SIG-M5 treated with dmso at 0.1 percent for 504 hours (cell line): Measurements from ENCODE around the gene ANKFY1.
A peak's percentile ranks its signal among the peaks of the same experiment; 100 is the strongest.

ENCODE experiments used
- DNase-seq: peaks from one replicate; lab custom pipeline; 2025; ENCODE audit not compliant: unreplicated experiment; lab: John Stamatoyannopoulos, UW

The ANKFY1 gene

DNA sequence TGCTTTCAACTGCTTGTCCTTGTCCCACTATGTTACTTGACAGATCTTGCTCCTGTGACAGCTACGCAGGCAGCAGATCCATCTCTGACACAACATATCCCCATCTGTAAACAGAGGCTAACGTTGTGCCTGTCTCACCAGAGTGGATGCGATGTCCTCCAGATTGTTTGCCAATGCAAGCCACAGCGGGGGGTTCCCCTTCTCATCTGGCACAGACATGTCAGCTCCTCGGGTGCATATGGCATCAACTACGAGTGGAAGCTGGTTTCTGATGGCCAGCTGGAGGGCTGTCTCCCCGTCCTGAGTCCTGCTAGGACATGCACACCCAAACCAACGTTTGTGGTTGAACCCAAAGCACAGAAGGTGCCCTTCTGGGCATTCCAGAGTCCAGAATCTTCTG, 81.7 kb downstream of the ANKFY1 start:
- DNase-seq, result no peak

DNA sequence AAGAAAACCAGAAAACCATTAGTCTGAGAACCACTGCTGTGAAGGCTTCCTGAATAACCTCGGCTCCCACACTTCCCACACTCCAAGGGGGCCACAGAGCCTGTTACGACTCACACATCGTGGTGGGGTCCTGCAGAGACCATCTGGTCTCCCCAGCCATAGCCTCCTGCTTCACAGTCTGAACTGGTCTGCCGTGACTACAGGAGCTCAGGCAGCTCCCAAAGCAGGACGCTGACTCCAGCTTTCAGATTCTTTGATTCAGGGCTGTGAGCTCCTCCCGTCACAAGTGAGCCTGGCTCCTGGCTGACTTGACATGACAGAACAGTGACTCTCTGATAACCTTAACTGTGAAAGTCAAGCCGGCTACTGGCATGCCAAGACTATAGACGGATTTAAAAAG, 83.0 kb downstream of the ANKFY1 start:
- no peak for DNase-seq

DNA sequence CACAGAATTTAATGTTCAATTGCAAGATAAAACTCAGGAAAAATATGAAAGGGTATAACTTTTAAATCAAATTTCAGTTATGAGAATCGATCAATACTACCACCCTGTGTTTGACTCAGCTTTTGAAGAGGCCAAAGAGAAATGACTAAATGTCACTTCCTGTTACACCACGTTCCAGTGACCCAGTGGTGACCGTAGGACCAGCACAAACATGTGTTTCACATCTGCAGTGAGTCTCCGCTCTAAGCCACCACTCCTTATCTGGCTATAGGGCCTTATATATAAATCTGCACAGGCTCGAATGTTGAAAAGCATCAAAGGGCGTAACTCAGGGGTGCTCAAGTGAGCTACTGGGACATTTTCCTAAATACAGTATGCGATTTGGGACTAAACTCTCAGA, 84.7 kb downstream of the ANKFY1 start:
- no peak for DNase-seq

DNA sequence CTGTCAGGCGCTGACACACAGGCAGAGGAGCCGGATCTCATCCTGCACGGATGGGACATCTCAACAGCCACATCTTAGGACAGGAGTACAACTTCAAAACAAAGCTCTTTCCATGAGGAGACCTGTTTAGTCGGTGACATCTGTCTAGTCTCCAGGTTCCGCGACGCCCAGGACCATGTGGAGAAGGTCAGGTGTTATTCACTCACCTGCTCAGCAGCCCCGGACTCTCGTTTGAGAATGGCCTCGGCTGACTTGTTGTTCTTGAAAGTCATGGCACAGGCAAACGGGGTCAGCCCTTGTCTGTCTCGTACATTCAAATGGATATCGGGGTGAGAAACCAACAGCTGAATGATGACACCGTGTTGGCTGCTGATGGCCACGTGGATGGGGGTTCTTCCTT, 85.1 kb downstream of the ANKFY1 start:
- DNase-seq, result no peak

DNA sequence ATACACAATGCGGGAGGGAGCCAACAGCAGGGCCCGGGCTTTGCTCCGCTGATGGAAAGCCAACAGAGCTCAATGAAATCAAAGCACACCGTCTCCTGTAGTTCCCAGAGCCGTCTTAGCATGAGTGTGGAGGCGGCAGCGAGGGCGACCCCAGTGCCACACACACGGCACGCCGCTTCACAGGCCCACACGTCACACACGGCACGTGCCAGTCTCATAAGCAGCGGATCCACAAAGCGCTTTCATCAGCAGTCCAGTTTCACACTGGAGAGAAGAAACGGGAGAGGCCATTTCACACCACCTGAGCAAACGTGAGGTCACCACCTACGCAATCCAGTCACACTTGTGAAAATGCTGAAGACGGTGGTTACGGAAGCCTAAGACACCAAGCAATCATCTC, 86.0 kb downstream of the ANKFY1 start:
- no peak for DNase-seq

DNA sequence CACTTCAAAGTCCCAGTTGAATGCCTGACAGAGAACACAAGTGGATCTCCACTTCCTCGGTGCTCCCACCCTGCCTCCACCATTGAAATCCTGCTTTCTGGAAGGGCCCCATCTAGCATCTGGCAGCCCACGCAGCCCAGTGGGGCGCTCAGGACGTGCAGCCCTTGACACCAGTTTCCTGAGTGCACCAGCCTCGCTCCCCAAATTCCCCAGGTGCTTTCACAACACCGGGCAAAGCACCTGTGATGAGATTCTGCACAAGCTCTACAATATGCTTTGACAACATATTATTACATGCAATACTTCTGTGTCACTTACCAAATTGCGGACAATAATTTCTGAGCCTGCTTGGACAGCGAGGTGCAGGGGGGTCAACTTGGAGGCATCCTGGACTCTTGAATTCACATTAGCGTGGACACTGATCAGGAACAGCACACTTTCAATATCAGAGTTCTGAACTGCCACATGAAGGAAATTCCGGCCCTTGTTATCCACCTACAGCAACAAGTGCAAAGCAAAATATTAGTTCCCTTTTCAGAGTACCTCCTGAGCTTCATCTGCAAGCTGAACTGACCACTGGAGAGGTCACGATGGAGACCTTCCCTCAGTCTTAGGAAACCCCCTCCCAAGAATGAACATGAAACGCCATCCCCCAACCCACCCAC, 86.8 kb downstream of the ANKFY1 start:
- no peak for DNase-seq

DNA sequence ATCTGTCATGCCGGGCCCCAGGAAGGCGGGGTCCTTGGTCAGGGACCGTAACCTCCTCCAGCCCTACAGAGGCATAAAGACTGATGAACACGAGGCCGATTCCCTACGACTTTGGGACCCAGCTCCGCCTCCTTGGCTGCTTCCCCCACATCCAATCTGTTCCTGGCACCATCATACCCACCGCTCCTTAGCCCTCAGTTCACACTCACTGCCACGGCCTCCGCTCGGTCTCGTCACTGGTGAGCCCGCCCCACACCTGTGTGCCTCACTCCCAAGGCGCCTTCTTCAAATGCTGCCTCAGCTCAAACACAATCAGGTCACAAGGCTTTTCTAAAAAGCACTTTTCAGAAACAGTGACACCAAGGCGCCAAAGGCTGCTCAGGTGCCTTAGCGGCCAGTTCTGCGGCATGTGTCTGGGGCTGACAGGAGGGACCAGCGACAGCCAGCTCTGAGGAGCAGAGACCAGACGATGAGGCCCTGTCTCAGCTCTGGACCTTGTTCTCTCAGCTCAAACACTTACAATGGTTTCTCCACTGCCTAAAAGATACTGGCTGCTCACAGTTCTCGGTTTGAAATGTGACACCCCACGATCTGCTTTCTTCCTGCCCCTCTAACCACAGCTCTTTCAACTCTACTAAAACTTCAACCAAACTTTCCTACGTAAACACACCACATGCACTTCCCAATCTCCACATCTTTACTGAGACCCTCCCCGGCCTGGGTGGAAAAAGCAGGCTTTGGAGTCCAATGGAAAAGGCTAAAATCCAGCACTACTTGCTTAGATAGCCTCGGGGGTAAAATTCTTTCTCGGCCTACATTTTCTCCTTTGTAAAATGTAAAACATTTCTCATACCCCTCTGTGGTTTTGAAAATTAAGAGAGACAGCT, 87.6 kb downstream of the ANKFY1 start:
- no peak for DNase-seq

DNA sequence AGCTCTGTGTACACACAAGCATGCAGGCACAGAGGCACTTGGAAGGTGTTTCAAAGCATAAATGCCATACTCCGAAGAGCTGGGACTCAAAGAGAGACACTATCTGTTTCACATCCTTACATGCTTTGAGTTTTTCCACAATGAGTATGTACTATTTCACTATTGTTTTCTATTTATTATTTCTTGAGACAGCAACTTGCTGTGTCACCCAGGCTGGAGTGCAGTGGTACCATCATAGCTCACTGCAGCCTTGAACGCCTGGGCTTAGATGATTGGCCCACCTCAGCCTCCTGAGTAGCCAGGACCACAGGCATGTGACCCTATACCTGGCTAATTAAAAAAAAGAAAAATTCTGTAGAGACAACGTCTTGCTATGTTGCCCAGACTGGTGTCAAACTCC, 89.2 kb downstream of the ANKFY1 start:
- no peak for DNase-seq

DNA sequence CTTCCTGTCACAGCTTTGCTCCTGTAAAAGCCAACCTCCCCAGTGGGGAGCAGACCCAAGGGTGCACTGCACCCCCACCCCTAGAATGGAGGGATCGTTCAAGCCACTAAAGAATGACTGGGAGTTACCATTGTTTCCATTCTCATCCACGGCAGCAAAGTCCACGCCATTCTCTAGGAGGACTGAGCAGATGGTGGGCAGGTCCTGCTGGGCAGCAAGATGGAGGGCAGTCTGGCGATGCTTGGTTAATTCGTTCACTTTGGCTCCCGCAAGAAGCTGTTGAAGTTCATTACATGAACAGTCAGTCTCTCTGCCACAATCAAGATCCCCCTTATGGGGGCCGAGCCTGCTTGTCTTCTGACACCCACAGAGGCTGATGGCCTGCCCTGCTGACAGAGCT, 90.0 kb downstream of the ANKFY1 start:
- DNase-seq, result no peak

DNA sequence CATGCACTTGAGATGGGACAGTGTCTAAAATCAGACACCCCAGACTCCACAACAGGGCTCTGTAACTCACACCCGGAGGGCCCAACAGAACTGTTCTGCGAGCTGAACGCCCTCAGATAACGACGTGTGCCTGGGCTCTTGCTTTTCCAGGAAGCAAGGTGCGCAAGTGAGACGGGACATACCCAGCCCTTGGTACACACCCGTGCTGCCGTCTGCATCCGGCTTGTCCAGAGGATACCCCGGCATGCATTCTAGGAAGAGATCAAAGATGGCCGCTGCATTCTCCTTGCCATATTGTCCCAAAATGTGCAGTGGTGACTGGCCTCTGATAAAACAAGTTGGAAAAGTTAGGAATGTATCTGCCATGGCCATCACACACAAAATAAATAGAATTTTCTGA, 91.4 kb downstream of the ANKFY1 start:
- no peak for DNase-seq

DNA sequence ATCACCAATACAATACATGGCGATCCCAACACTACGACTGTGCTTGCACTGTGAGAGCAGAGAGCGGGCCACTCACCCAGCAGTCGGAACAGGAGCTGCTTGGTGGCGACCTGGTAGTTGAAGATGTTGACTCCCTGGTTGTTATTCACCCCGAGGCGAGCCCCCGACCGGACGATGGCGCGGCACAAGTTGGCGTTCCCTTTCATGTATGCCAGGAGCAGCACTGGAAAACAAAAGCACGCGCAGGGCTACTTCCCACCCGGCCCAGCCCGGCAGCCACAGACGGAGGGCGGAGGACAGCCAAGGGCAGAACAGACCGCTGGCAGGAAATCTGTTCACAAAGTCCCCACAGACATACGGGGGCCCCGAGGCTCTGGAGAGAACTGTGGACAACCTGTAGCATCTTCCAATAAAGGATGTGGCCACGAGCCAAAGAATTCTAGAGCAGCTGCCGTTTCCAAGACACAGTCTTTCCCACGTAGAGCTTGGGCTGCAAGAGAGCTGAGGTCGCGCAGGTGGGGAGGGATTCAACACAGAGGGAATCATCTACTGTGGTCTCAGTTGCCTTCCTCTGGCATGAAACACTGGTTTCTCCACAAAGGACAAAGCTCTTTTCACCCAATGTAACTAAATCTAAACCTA, 93.0 kb downstream of the ANKFY1 start:
- DNase-seq, result no peak

DNA sequence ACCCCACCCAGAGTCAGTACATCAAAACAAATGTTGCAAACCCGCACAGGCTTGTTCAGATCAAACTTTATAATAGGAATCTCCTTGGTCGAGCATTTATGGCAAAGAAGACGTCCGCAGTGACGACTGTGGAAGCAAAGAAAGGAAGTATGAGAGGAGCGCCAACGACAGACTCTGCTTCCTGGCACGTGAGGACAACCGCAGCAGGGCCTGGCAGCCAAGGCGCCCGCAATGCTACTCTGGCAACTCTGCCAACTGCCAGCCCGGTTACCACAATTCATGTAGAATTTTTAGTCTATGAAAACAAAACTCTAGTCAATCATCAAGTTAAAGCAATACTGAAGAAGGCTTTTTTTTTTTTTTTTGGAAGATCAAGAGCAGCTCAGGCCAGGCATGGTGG, 96.0 kb downstream of the ANKFY1 start:
- no peak for DNase-seq

DNA sequence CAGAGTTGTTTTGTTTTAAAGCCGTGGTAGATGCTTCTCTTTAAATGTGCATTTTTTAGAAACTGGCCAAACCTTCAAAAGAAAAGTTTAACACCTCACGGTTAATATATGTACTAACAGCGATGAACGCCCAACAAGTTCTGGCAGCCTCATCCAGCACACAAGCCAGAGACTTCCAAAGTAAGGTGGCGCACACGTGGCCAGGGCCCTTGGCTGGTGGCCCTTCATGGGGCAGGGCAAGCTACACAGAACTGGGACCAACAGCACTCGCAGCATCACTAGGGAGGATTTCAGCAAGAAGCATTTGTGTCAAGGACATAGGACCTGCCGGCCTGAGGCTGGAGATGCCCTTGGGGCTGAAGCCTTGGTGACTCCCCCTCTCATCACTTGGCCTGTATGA, 97.4 kb downstream of the ANKFY1 start:
- no peak for DNase-seq

DNA sequence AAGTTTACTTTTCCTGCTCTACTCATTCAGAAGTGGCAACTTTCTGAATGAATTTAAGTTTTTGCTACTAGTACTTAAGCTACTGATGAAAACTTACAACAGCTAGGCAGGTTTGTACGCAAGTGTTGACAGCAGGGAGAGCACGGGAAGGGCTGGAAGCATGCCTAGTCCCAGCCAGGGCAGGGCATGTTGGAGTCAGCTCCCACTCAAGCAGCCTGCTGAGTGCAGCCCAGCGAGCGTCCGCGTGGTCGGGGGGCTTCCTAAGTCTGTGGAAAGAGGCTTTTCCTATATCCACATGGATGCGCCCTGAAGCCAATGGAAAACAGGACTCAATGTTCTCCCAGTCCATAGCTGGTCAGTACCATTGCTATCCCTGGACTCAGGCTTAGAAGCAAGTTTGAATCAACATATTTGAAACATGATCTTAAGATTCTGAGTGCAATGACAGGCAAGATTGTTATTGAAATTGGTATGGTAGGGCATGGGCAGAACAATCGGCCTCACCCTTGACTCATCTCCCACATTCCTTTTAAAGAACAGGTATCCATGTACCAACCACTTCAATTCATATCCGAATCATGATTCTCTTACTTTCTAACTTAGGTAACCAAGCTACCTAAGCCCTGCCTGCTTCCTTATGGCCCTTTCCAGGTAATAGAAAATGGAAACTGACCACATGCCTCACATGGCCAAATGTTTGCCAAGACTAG, 98.3 kb downstream of the ANKFY1 start:
- DNase-seq, result no peak

DNA sequence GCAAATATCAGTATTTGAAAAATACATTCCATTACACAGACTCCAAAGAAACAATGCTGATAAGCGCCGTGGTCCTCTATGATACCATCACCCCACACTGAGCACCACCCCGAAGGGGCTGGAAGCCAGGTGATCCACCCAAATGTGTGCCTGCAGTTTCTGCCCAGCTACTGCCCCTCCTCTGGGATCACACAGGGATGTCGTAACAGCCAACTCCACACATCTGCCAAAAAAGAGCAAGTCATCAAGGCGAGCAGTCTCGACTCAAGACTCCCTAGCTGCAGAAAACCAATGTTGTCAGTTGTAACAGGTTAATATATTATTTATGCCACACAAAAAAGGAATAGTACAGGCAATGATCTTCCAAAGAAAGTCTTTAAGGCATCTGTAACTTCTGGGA, 99.8 kb downstream of the ANKFY1 start:
- no peak for DNase-seq

DNA sequence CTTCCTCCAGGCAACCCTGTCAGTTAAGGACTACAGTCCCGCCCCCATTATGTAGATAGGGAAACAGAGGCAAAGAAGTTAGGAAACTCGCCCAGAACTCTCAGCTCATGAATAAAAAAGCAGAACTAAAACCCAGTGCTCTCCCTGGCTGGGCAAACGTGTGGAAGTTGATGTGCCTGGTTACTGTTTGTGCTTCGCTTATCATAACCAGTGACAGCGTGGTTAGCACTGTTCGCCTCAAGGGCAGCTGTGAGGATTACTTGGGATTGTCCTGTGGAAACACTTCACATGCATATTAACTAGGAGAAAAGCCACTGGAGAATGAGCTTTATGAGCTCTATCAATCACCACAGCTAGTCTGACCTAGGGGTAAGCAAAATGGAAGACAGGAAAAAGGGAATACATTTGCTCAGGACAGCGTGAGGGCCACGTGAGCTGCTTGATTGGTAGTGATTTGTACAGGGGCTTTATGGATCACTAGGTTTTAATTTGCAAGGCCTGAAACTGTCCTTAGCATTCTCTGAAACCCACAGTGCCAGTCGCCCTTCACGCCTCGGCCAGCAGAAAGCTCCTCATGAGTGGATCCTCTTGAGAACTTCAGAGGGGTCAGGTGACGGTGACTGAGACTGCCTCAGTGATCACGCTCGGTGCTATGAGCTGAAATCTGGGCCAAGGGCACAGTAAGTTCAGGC, 100.9 kb downstream of the ANKFY1 start:
- peak; percentile 55 for DNase-seq

DNA sequence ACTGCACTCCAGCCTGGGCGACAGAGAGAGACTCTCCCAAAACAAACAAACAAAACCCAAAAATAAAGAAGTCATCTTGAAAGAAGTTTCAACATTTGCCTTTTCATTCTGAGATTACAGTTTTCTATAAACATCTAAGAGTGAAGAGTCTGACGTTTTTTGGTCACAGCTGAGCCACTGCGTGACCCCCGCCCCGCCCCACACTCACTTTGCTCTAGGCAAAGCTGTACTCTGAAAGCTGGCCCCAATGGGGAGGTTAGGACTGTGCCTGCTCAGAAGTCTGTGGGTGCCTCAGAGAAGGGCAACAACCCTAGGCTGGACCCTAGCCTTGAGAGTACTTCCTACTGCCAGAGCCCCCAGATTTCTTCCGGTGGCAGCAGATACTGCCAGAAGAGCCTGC, 101.5 kb downstream of the ANKFY1 start:
- DNase-seq, result no peak

DNA sequence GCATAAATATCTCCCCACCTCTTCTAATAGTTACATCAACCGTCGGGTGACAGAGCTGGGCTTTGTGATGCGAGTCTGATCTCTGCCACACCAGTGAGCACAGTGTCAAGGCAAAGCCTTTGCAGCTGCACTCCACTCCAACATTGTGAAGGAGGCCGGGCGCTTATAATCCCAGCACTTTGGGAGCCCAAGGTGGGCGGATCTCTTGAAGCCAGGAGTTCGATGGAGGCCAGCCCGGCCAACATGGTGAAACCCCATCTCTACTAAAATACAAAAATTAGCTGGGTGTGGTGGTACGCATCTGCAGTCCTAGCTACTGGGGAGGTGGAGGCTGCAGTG, 101.8 kb downstream of the ANKFY1 start:
- DNase-seq, result no peak

DNA sequence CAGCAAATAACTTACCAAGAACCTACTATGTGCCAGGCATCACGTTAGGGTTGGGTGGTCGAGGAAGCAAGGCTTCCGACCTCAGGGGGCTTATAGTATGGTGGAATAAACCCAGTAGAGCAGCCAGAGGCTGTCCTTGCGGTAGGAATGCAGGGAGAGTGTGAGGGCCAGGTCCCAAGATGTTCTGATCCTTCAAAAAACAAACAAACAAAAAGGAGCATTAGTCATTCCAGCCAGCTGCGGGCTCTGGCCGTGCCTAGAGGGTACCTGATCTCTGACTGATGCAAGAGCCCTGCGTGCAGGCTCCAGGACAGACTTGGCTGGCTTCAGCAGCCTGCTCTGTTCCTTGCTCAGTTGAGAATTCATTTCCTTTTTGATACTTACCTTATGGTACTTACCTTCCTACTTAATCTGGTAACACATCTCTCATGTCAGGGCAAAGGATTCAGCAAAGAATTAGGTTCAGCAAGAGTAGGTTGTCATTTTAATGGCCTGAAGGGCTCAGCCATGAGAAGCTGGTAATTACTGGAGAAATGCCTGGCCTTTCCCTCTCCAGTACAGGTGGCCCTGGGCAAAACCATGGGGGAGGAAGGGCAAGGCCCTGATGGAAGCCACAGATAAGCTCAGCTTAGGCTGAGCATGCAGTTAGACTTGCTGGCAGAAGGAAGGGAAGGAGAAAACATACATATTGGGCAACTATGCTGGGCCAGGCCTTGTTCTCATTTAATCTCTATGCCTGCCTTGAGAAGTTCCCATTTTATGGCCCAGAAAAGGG, 102.4 kb downstream of the ANKFY1 start:
- peak; percentile 64 for DNase-seq

DNA sequence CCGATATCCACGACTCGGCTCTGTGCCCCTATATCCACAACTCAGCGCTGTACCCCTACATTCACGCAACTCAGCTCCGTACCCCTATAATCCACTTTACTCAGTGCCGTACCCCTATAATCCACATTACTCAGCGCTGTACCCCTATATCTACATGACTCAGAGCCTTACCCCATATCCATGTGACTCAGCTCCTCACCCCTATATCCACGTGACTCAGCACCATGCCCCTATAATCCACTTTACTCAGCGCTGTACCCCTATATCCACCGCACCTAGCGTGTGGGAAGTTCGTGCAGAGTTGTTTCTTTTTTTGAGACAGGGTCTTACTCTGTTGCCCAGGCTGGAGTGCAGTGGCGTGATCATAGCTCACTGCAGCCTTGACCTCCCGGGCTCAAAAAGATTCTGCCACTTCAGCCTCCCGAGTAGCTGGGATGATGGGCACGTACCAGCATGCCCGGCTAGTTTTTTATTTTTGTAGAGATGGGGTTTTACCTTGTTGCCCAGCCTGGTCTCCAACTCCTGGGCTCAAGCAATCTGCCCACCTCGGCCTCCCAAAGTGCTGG, 103.4 kb downstream of the ANKFY1 start:
- no peak for DNase-seq
